CD14-positive monocyte (primary cell): Measurements from ENCODE around the gene PLS3. TPM values are rescaled to one million over a fixed set of nuclear protein-coding genes. Genes with fewer than 3 reads are reported as not detected.

ENCODE experiments used
- DNase-seq, 3 donors: peaks; one replicate each; pipeline ENCODE4 v3.0.0-alpha.2; 2011 to 2022
- H2AFZ ChIP-seq: 2 replicates; pipeline ENCODE4 v1.6.0; 2012; ENCODE audit warnings: mild to moderate bottlenecking, low read depth, low read length, inconsistent platforms; ENCODE audit not compliant: insufficient read depth, poor library complexity, severe bottlenecking
- H3K27ac ChIP-seq, 2 donors: 1 replicate in 1 of 2; 2 replicates in 1 of 2; pipeline ENCODE4 v1.5.1; 2012 to 2013; ENCODE audit warnings: low read length in 2 of 2, control low read depth in 1 of 2, inconsistent platforms in 1 of 2, low read depth in 1 of 2, mild to moderate bottlenecking in 1 of 2
- H3K27me3 ChIP-seq, 2 donors: one replicate each; pipeline versions ENCODE4 v1.6.0 to v1.6.1; 2011 to 2013; ENCODE audit warnings: low read length in 2 of 2; ENCODE audit not compliant: control insufficient read depth in 2 of 2, insufficient read depth in 2 of 2
- H3K36me3 ChIP-seq, 2 donors: replicated peaks in 1 of 2; 1 replicate in 1 of 2; 2 replicates in 1 of 2; pipeline versions ENCODE4 v1.5.1 to v1.6.1; 2012 to 2013; ENCODE audit warnings: low read length in 2 of 2, control low read depth in 1 of 2, inconsistent platforms in 1 of 2, mild to moderate bottlenecking in 1 of 2; ENCODE audit not compliant: insufficient read depth in 2 of 2, control insufficient read depth in 1 of 2
- H3K4me1 ChIP-seq, 2 donors: 1 replicate in 1 of 2; 2 replicates in 1 of 2; pipeline versions ENCODE4 v1.5.1 to v1.6.1; 2012 to 2013; ENCODE audit warnings: low read length in 2 of 2, control low read depth in 1 of 2, inconsistent platforms in 1 of 2, mild to moderate bottlenecking in 1 of 2, moderate library complexity in 1 of 2; ENCODE audit not compliant: insufficient read depth in 2 of 2, control insufficient read depth in 1 of 2
- H3K4me2 ChIP-seq: replicated peaks from 2 replicates; pipeline ENCODE3; 2012; ENCODE audit warnings: low read length, moderate library complexity, mild to moderate bottlenecking; ENCODE audit not compliant: poor library complexity, severe bottlenecking; ENCODE audit errors: extremely low read depth
- H3K4me3 ChIP-seq, 3 experiments: fragments of 200-600 bp in 1 of 3; sonication (generic) in 1 of 3; replicated peaks in 1 of 3; 1 replicate in 2 of 3; 2 replicates in 1 of 3; pipeline ENCODE4 v1.5.1; 2011 to 2013; ENCODE audit warnings: low read length in 3 of 3, mild to moderate bottlenecking in 3 of 3, control low read depth in 2 of 3, low read depth in 2 of 3, inconsistent platforms in 1 of 3, moderate library complexity in 1 of 3
- H3K79me2 ChIP-seq: 2 replicates; pipeline ENCODE4 v1.6.0; 2012; ENCODE audit warnings: mild to moderate bottlenecking, control low read depth, inconsistent platforms, low read length, moderate library complexity; ENCODE audit not compliant: insufficient read depth
- H3K9ac ChIP-seq: 2 replicates; pipeline ENCODE4 v1.6.0; 2017; ENCODE audit warnings: low read length, mild to moderate bottlenecking; ENCODE audit not compliant: insufficient read depth, poor library complexity, severe bottlenecking
- H3K9me3 ChIP-seq, 2 donors: replicated peaks in 1 of 2; 1 replicate in 1 of 2; 2 replicates in 1 of 2; pipeline versions ENCODE4 v1.5.1 to v1.6.1; 2012 to 2013; ENCODE audit warnings: low read length in 2 of 2, control low read depth in 1 of 2; ENCODE audit not compliant: control insufficient read depth in 1 of 2, insufficient read depth in 1 of 2
- H4K20me1 ChIP-seq: 2 replicates; pipeline ENCODE4 v1.6.0; 2012; ENCODE audit warnings: mild to moderate bottlenecking, low read length, control low read depth, moderate library complexity; ENCODE audit not compliant: insufficient read depth
- H3K27ac Mint-ChIP-seq, 7 donors: one replicate each; pipeline ENCODE4 v1.8.0; 2020; ENCODE audit warnings: mild to moderate bottlenecking in 7 of 7, mixed read lengths in 7 of 7, moderate library complexity in 6 of 7, inconsistent platforms in 2 of 7
- H3K27me3 Mint-ChIP-seq, 3 donors: one replicate each; pipeline ENCODE4 v1.8.0; 2021 to 2022; ENCODE audit warnings: low read depth in 3 of 3, mild to moderate bottlenecking in 3 of 3, mixed read lengths in 3 of 3, moderate library complexity in 3 of 3, inconsistent platforms in 1 of 3
- H3K36me3 Mint-ChIP-seq, 2 donors: one replicate each; pipeline ENCODE4 v1.8.0; 2020; ENCODE audit warnings: mixed read lengths in 2 of 2, inconsistent platforms in 1 of 2, mild to moderate bottlenecking in 1 of 2
- H3K4me1 Mint-ChIP-seq: one replicate; pipeline ENCODE4 v1.8.0; 2020; ENCODE audit warnings: mild to moderate bottlenecking, mixed read lengths
- H3K4me3 Mint-ChIP-seq, 2 donors: one replicate each; pipeline ENCODE4 v1.8.0; 2020; ENCODE audit warnings: mild to moderate bottlenecking in 2 of 2, mixed read lengths in 2 of 2, moderate library complexity in 1 of 2
- H3K9me3 Mint-ChIP-seq, 7 donors: one replicate each; pipeline ENCODE4 v1.8.0; 2020 to 2022; ENCODE audit warnings: mixed read lengths in 7 of 7, mild to moderate bottlenecking in 6 of 7, moderate library complexity in 6 of 7, inconsistent platforms in 2 of 7
- WGBS: methylation state at CpG from one replicate; pipeline ENCODE4 v1.1.5; 2013; ENCODE audit warnings: missing lambda C conversion rate; ENCODE audit not compliant: insufficient coverage; 5-methylcytosine and 5-hydroxymethylcytosine counted together
- intact Hi-C, 2 donors: fragments of 100-400 bp; cut with micrococcal nuclease; formaldehyde crosslinking; loops; one replicate each; pipeline versions ENCODE4 v1.15.0 to v1.15.1; 2023
- polyA plus RNA-seq, 3 donors: library from polyadenylated mRNA; depleted of rRNA in 1 of 3; unstranded in 2 of 3; stranded (reverse) in 1 of 3; fragments of 300-500 nt in 2 of 3; fragments of >200 nt in 1 of 3; fragmentation: Illumina TruSeq in 2 of 3; gene quantifications; 1 replicate in 2 of 3; 2 replicates in 1 of 3; pipeline ENCODE4 v1.2.3, GENCODE V29; 2012 to 2021
- TF ChIP-seq, protein P1 (sequence below): fragments of 200-600 bp; IDR thresholded peaks from one replicate; pipeline ENCODE4 v1.8.0; 2022; ENCODE audit warnings: antibody characterized with exemption, mild to moderate bottlenecking

PLS3 gene
- polyA plus RNA-seq, 3 donors: 0.16 TPM; not detected in 2

DNA sequence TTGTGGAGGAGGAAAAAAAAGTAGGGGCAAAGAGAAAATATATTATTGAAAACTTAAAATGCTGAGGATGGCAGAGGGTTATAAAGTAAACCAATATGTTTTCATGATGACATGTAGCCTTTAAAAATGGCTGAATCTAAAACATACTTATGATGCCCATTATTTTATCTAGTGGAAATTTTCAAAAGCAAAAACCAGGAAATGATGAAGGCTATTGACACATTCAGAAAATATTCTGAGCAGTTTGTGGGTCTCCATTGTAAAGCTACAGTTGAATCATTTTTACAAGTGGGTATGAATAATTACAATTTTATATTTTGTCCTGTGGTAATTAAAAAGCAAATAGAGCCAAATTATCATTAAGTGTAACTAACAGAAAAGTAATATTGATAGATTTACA is 10.7 kb downstream of the PLS3 start:
- peaks cover 0 to 9% (median 0%) of the 10 kb centered on the region in 3 donors for H3K27me3 Mint-ChIP-seq
- Histone ChIP-seq H3K36me3 (no peaks in the 10 kb centered on the region), H4K20me1 (no peaks in the 10 kb centered on the region), H3K79me2 (no peaks in the 10 kb centered on the region), H2AFZ (no peak overlapping the region), H3K27ac (no peak overlapping the region), H3K4me2 (no peak overlapping the region), H3K4me3 (no peak overlapping the region), H3K9ac (no peak overlapping the region), H3K9me3 (no peaks in the 10 kb centered on the region), H3K4me1 (no peaks in the 10 kb centered on the region), H3K27me3 (no peaks in the 10 kb centered on the region)
- no peaks in the 10 kb centered on the region for H3K36me3 Mint-ChIP-seq
- peaks cover 2% of the 10 kb centered on the region for H3K4me1 Mint-ChIP-seq
- DNase-seq: no peak
- peaks cover 0 to 3% (median 0%) of the 10 kb centered on the region in 7 donors for H3K9me3 Mint-ChIP-seq
- no peak overlapping the region for H3K4me3 Mint-ChIP-seq
- H3K27ac Mint-ChIP-seq: no peak overlapping the region
- TF ChIP-seq, protein P1, sequence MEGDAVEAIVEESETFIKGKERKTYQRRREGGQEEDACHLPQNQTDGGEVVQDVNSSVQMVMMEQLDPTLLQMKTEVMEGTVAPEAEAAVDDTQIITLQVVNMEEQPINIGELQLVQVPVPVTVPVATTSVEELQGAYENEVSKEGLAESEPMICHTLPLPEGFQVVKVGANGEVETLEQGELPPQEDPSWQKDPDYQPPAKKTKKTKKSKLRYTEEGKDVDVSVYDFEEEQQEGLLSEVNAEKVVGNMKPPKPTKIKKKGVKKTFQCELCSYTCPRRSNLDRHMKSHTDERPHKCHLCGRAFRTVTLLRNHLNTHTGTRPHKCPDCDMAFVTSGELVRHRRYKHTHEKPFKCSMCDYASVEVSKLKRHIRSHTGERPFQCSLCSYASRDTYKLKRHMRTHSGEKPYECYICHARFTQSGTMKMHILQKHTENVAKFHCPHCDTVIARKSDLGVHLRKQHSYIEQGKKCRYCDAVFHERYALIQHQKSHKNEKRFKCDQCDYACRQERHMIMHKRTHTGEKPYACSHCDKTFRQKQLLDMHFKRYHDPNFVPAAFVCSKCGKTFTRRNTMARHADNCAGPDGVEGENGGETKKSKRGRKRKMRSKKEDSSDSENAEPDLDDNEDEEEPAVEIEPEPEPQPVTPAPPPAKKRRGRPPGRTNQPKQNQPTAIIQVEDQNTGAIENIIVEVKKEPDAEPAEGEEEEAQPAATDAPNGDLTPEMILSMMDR: no peak
- intact Hi-C loops: no loop called here

DNA sequence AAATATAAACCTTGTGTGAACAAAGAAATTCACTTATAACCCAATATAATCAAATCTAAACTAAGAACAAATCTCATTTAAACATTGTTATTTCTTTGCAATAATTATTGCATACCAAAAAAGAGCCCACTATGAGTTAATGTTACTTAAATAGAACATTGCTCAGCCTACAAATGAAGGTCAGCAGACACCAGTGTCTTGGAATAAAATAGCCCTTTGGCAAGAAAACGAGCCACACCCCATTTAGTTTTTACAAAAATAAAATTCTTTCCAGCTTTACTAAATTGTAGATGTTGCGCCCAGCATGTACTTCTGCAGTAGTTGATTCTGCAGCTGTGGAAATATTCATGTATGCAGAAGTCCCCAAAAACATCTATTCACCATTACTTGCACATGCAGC is 12.2 kb downstream of the PLS3 start:
- Mint-ChIP-seq H3K4me3 (no peak overlapping the region), H3K4me1 (peaks cover 2% of the 10 kb centered on the region), H3K9me3 (peaks cover 0 to 5% (median 0%) of the 10 kb centered on the region in 7 donors), H3K36me3 (no peaks in the 10 kb centered on the region), H3K27ac (no peak overlapping the region), H3K27me3 (peaks cover 0 to 13% (median 0%) of the 10 kb centered on the region in 3 donors)
- WGBS: no CpG with 5 or more reads among the region's 2 CpGs
- TF ChIP-seq, protein P1: no peak
- H3K4me3 ChIP-seq: no peak overlapping the region
- intact Hi-C loops: no loop called here
- no peaks in the 10 kb centered on the region for H3K79me2 ChIP-seq
- no peak overlapping the region for H3K9ac ChIP-seq
- no peak for DNase-seq
- no peak overlapping the region for H3K4me2 ChIP-seq
- H3K27ac ChIP-seq: no peak overlapping the region
- no peaks in the 10 kb centered on the region for H3K27me3 ChIP-seq
- H3K4me1 ChIP-seq: no peaks in the 10 kb centered on the region
- no peaks in the 10 kb centered on the region for H3K36me3 ChIP-seq
- H2AFZ ChIP-seq: no peak overlapping the region
- H4K20me1 ChIP-seq: no peaks in the 10 kb centered on the region
- H3K9me3 ChIP-seq: no peaks in the 10 kb centered on the region
